ENCODE results near the gene NALCN. TPM values are rescaled to one million over a fixed set of nuclear protein-coding genes. Genes with fewer than 3 reads are reported as not detected.

The NALCN gene
- not detected for total RNA-seq
- not detected for total RNA-seq (2013)

- H3K27me3 Mint-ChIP-seq (ENCODE audit: low read depth in 2 of 2) = peaks cover 25 to 27% of the 10 kb centered on the region in 2 donors
- intact Hi-C loops (cut with micrococcal nuclease) = no loop called here
- Histone ChIP-seq H3K36me3 (ENCODE audit: control insufficient read depth, insufficient read depth, low read length) (no peaks in the 10 kb centered on the region), H3K27me3 (ENCODE audit: control insufficient read depth, insufficient read depth, low read length) (peaks cover 14% of the 10 kb centered on the region), H3K9me3 (ENCODE audit: control insufficient read depth, insufficient read depth, low read length) (no peaks in the 10 kb centered on the region), H3K4me1 (ENCODE audit: control insufficient read depth, insufficient read depth, low read length) (no peaks in the 10 kb centered on the region), H3K27ac (ENCODE audit: low read length) (no peak within 1 kb of the TSS), H3K4me3 (ENCODE audit: low read length) (no peak within 1 kb of the TSS)
- peaks cover 3% of the 10 kb centered on the region in 2 donors for H3K9me3 Mint-ChIP-seq
- DNase-seq = no peak
- TF ChIP-seq CTCF (IDR thresholded peaks at IDR 0.05) = no peak
- 3% methylated on average over 81 of the region's 85 CpGs for WGBS (ENCODE audit: insufficient coverage)
- H3K27ac Mint-ChIP-seq = no peak within 1 kb of the TSS
- ATAC-seq = peak in 1 of 3 donors; percentile 27
- H3K4me1 Mint-ChIP-seq = no peaks in the 10 kb centered on the region
- no peaks in the 10 kb centered on the region for H3K36me3 Mint-ChIP-seq
- no peak within 1 kb of the TSS for H3K4me3 Mint-ChIP-seq
Observed at GRCh38 chr13:101416181-101417042, at the start of gene NALCN. Gene NALCN, minus strand, starts transcription at chr13:101416508. Its CDS starts 17,382 bp downstream, at chr13:101399126.

- DNase-seq (no peak), ATAC-seq (no peak)
- intact Hi-C loops (cut with micrococcal nuclease) = no loop called here
- Mint-ChIP-seq H3K4me3 (no peak overlapping the region), H3K4me1 (no peaks in the 10 kb centered on the region), H3K9me3 (peaks cover 0 to 2% of the 10 kb centered on the region in 2 donors), H3K27ac (no peak overlapping the region), H3K36me3 (no peaks in the 10 kb centered on the region), H3K27me3 (ENCODE audit: low read depth in 2 of 2) (no peaks in the 10 kb centered on the region)
- 84% methylated on average over 3 of the region's 3 CpGs for WGBS (ENCODE audit: insufficient coverage)
- H3K4me1 ChIP-seq (ENCODE audit: control insufficient read depth, insufficient read depth, low read length) = no peaks in the 10 kb centered on the region
- no peaks in the 10 kb centered on the region for H3K36me3 ChIP-seq (ENCODE audit: control insufficient read depth, insufficient read depth, low read length)
- no peaks in the 10 kb centered on the region for H3K27me3 ChIP-seq (ENCODE audit: control insufficient read depth, insufficient read depth, low read length)
- H3K9me3 ChIP-seq (ENCODE audit: control insufficient read depth, insufficient read depth, low read length) = peaks cover 2% of the 10 kb centered on the region
- no peak overlapping the region for H3K4me3 ChIP-seq (ENCODE audit: low read length)
- TF ChIP-seq CTCF (IDR thresholded peaks at IDR 0.05) = no peak
- H3K27ac ChIP-seq (ENCODE audit: low read length) = no peak overlapping the region
Observed at GRCh38 chr13:101465877-101466276, 49.6 kb upstream of the NALCN start.

GRCh38 chr13:101457176-101457575, 40.9 kb upstream of the NALCN start:
- WGBS (ENCODE audit: insufficient coverage) = 93% methylated on average over 2 of the region's 2 CpGs
- no peak for TF ChIP-seq CTCF (IDR thresholded peaks at IDR 0.05)
- Mint-ChIP-seq H3K4me3 (no peak overlapping the region), H3K27ac (no peak overlapping the region), H3K4me1 (no peaks in the 10 kb centered on the region), H3K36me3 (no peaks in the 10 kb centered on the region), H3K9me3 (no peaks in the 10 kb centered on the region), H3K27me3 (ENCODE audit: low read depth in 2 of 2) (peaks cover 9 to 19% of the 10 kb centered on the region in 2 donors)
- Histone ChIP-seq H3K4me3 (ENCODE audit: low read length) (no peak overlapping the region), H3K27ac (ENCODE audit: low read length) (no peak overlapping the region), H3K9me3 (ENCODE audit: control insufficient read depth, insufficient read depth, low read length) (no peaks in the 10 kb centered on the region), H3K4me1 (ENCODE audit: control insufficient read depth, insufficient read depth, low read length) (no peaks in the 10 kb centered on the region), H3K36me3 (ENCODE audit: control insufficient read depth, insufficient read depth, low read length) (no peaks in the 10 kb centered on the region), H3K27me3 (ENCODE audit: control insufficient read depth, insufficient read depth, low read length) (peaks cover 3% of the 10 kb centered on the region)
- ATAC-seq (no peak), DNase-seq (no peak)
- intact Hi-C loops (cut with micrococcal nuclease) = no loop called here

Measured in natural killer cell (primary cell).